GM12872 (cell line): ENCODE results near the gene KRI1.

Source experiments
- CTCF ChIP-seq: IDR thresholded peaks from 3 replicates; pipeline ENCODE4 v1.5.1; 2011; ENCODE audit warnings: low read depth, mild to moderate bottlenecking, low read length, moderate library complexity; ENCODE audit not compliant: insufficient read depth

Gene KRI1

GRCh38 chr19:10602330-10603083 is 36.7 kb upstream of the KRI1 start:
- no peak for TF ChIP-seq CTCF

GRCh38 chr19:10601999-10602329 is 36.2 kb upstream of the KRI1 start:
- TF ChIP-seq CTCF, result no peak

- no peak for TF ChIP-seq CTCF
Measured at GRCh38 chr19:10600149-10600548, 34.3 kb upstream of the KRI1 start.

- TF ChIP-seq CTCF, result no peak
Measured at GRCh38 chr19:10593820-10594637, 28.2 kb upstream of the KRI1 start.

DNA sequence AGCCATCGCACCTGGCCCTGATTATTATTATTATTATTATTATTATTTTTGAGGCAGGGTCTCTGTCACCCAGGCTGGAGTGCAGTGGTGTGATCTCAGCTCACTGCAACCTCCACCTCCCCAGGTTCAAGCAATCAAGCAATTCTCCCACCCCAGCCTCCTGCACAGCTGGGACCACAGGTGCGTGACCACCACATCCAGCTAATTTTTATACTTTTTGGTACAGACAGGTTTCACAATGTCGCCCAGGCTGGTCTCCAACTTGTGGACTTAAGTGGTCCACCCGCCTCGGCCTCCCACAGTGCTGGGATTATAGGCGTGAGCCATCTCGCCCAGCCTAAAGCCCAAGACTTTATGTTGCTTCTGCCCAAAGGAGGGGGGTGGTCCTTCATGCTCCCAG is 27.3 kb upstream of the KRI1 start:
- TF ChIP-seq CTCF, result no peak

DNA sequence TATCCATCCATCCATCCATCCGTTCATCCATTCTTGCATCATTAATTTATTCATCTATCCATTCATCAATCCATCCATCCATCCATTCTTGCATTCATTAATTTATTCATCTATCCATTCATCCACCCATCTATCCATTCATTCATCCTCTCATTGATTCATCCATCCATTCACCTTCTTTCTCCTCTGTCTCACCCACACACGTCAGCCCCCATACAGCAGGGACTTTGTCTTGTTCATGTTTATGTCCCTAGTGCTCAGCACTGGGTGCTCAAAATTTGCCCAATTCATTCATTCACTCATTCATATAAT is 22.0 kb upstream of the KRI1 start:
- no peak for TF ChIP-seq CTCF

GRCh38 chr19:10587022-10587838 is 21.4 kb upstream of the KRI1 start, which contains the start of gene AP1M2:
TSS of gene AP1M2 (minus strand) at chr19:10587312. CDS start at chr19:10587231, 81 bp downstream.
- TF ChIP-seq CTCF, result no peak
